GM12865 (cell line): ENCODE data around the gene EPC1.
"Not testable (repeated sequence)": the region's sequence is repeated elsewhere in the genome, so short reads cannot be mapped to it uniquely, and the experiment has no call there.

Source experiments
- DNase-seq: peaks from one replicate; pipeline ENCODE4 v3.0.0; 2010; ENCODE audit warnings: low read depth
- H3K4me3 ChIP-seq: 2 replicates; pipeline ENCODE4 v1.5.1; 2011; ENCODE audit warnings: mild to moderate bottlenecking, low read depth, low read length, control low read depth
- TF ChIP-seq, protein P1 (sequence below): IDR thresholded peaks from 2 replicates; pipeline ENCODE4 v1.5.1; 2011; ENCODE audit warnings: low read length, control low read depth, low read depth, inconsistent platforms; ENCODE audit not compliant: insufficient read depth; ENCODE audit errors: missing control alignments

Gene EPC1

DNA sequence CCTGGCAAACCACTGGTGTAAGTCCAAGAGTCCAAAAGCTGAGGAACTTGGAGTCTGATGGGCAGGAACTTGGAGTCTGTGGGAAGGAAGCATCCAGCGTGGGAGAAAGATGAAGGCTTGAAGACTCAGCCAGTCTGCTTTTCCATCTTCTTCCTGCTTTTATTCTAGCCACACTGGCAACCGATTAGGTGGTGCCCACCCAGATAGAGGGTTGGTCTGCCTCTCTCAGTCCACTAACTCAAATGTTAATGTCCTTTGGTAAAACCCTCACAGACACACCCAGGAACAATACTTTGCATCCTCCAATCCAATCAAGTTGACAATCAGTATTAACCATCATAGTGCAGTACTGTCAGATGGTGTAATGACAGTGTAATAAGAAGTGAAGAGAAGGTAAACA, 119.2 kb downstream of the EPC1 start:
- no peak overlapping the region for H3K4me3 ChIP-seq
- TF ChIP-seq, protein P1, sequence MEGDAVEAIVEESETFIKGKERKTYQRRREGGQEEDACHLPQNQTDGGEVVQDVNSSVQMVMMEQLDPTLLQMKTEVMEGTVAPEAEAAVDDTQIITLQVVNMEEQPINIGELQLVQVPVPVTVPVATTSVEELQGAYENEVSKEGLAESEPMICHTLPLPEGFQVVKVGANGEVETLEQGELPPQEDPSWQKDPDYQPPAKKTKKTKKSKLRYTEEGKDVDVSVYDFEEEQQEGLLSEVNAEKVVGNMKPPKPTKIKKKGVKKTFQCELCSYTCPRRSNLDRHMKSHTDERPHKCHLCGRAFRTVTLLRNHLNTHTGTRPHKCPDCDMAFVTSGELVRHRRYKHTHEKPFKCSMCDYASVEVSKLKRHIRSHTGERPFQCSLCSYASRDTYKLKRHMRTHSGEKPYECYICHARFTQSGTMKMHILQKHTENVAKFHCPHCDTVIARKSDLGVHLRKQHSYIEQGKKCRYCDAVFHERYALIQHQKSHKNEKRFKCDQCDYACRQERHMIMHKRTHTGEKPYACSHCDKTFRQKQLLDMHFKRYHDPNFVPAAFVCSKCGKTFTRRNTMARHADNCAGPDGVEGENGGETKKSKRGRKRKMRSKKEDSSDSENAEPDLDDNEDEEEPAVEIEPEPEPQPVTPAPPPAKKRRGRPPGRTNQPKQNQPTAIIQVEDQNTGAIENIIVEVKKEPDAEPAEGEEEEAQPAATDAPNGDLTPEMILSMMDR = no peak
- DNase-seq = no peak

DNA sequence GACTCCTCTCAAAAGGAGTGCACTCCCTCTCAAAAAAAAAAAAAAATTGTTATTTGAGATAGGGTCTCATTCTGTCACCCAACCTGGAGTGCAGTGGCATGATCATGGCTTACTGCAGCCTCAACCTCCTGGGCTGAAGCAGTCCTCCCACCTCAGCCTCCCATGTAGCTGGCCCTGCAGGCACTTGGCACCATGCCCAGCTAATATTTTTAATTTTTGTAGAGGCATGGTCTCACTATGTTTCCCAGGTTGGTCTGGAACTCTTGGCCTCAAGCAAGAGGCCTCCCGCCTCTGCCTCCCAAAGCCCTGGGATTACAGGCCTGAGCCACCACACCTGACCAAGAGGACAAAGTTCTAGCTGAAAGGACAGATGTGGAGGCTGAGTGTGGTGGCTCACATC, 120.3 kb downstream of the EPC1 start:
- TF ChIP-seq, protein P1 = no peak
- DNase-seq = no peak
- no peak overlapping the region for H3K4me3 ChIP-seq

DNA sequence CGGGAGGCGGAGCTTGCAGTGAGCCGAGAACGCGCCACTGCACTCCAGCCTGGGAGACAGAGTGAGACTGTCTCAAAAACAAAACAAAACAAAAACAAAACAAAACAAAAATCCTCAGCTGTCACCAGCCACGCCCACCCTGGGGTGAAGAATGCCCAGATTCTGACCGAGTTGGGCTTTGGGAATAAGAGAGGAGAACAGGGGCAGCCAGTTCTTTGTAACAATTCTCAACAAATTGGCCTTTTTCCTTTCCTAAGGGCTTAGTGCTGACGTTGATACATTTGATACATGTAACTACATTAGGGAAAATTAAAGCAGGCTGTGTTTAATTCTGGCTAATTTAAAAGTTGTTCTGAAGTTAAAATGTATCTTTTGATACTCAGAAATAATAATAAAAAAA, 121.0 kb downstream of the EPC1 start:
- no peak for DNase-seq
- TF ChIP-seq, protein P1 = no peak
- no peak overlapping the region for H3K4me3 ChIP-seq

DNA sequence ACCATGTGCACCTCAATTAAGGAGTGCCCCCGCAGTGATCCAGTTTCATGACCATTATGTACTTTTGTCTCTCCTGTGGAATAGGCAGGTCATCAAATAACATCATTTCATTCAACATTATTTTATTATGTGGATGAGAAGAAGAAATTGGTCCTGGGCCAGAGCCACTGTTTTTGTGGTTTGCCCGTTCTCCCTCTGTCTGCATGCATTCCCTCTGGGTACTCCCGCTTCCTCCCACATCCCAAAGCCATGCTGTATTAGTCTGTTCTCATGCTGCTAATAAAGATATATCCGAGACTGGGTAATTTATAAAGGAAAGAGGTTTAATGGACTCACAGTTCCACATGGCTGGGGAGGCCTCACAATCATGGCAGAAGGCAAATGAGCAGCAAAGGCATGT, 124.6 kb downstream of the EPC1 start:
- H3K4me3 ChIP-seq, DNase-seq: not testable (repeated sequence)

DNA sequence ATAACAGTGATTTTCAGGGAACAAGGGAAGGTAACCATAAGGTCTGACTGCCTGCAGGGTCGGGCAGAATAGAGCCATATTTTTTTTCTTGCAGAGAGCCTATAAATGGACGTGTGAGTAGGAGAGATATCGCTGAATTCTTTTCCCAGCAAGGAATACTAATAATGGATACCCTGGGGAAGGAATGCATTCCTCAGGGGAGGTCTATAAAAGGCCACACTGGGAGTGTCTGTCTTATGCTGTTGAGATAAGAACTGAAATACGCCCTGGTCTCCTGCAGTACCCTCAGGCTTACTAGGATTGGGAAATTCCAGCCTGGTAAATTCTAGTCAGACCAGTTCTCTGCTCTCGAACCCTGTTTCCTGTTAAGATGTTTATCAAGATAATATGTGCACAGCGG, 127.8 kb downstream of the EPC1 start:
- DNase-seq, H3K4me3 ChIP-seq: not testable (repeated sequence)

DNA sequence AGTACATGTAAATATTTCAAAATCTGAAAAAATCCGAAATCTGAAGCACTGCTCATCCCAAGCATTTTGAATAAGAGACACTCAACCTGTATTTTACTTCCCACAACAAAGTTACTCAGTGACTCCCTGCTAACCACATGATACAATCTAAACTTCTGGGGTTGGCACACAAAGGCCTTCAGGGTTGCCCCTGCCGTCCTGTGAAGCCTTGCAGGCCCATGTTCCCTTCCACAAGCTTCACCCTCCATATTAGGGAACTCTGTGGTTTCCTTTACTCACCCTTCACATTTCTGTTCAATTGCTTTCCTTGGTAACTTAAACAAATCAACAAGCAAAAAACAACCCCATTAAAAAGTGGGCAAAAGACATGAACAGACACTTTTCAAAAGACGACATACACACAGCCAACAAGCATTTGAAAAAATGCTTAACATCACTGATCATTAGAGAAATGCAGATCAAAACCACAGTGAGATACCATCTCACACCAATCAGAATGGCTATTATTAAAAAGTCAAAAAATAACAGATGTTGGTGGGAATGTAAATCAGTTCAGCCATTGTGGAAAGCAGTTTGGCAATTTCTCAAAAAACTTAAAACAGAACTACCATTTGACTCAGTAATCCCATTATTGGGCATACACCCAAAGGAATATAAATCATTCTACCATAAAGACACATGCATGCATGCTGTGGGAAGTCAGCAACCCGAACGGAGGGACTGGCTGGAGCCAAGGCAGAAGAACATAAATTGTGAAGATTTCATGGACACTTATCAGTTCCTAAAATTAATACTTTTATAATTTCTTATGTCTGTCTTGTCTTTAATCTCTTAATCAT, 128.5 kb downstream of the EPC1 start:
- not testable (repeated sequence) for DNase-seq, H3K4me3 ChIP-seq
